IPS-NIHi11 (cell line): ENCODE results near the gene IL6R.
"Not testable (repeated sequence)": the region's sequence is repeated elsewhere in the genome, so short reads cannot be mapped to it uniquely, and the experiment has no call there.

Experiments used
- DNase-seq: peaks from one replicate; pipeline ENCODE4 v3.0.0; 2012; ENCODE audit warnings: mixed read lengths, low spot score

IL6R gene

GRCh38 chr1:154404984-154405746 is at the start of gene IL6R:
IL6R (plus strand) TSS chr1:154405343; CDS start chr1:154405630, 287 bp downstream.
- peak; percentile 80 for DNase-seq

- no peak for DNase-seq
These were observed 46.6 kb upstream of the IL6R start for GRCh38 chr1:154358519-154358918.

- DNase-seq: no peak
These were observed 44.9 kb upstream of the IL6R start for GRCh38 chr1:154360288-154360687.

GRCh38 chr1:154360881-154361280 is 44.3 kb upstream of the IL6R start:
- not testable (repeated sequence) for DNase-seq

- DNase-seq: no peak
These were observed 43.8 kb upstream of the IL6R start for GRCh38 chr1:154361357-154361756.

- DNase-seq: no peak
These were observed 33.7 kb upstream of the IL6R start for GRCh38 chr1:154371436-154371835.

GRCh38 chr1:154373777-154374357 is 31.3 kb upstream of the IL6R start:
- DNase-seq: not testable (repeated sequence)

- DNase-seq: no peak
These were observed 25.8 kb upstream of the IL6R start for GRCh38 chr1:154379301-154379700.

GRCh38 chr1:154384650-154385489 is 20.3 kb upstream of the IL6R start:
- DNase-seq: no peak

- no peak for DNase-seq
These were observed 18.3 kb upstream of the IL6R start for GRCh38 chr1:154386643-154387352.

GRCh38 chr1:154391086-154391770 is 13.9 kb upstream of the IL6R start:
- no peak for DNase-seq

- DNase-seq: no peak
These were observed 7.0 kb upstream of the IL6R start for GRCh38 chr1:154398141-154398540.

GRCh38 chr1:154398678-154399077 is 6.5 kb upstream of the IL6R start:
- no peak for DNase-seq

GRCh38 chr1:154400381-154400801 is 4.8 kb upstream of the IL6R start:
- no peak for DNase-seq

- DNase-seq: no peak
These were observed 2.7 kb upstream of the IL6R start for GRCh38 chr1:154402409-154402921.

GRCh38 chr1:154403261-154403943 is 1.7 kb upstream of the IL6R start:
- DNase-seq: no peak

- no peak for DNase-seq
These were observed 1.2 kb upstream of the IL6R start for GRCh38 chr1:154403983-154404382.

GRCh38 chr1:154404511-154404931 is 622 bp upstream of the IL6R start:
- peak; percentile 4 for DNase-seq

- DNase-seq: no peak
These were observed 816 bp downstream of the IL6R start for GRCh38 chr1:154405747-154406571.

GRCh38 chr1:154406572-154406879 is 1.4 kb downstream of the IL6R start:
- DNase-seq: no peak
